CD14-positive monocyte (primary cell): ENCODE data around the gene MEGF6. TPM values are rescaled to one million over a fixed set of nuclear protein-coding genes. Genes with fewer than 3 reads are reported as not detected.

Experiments used
- DNase-seq, 3 donors: peaks; one replicate each; pipeline ENCODE4 v3.0.0-alpha.2; 2011 to 2022
- H2AFZ ChIP-seq: 2 replicates; pipeline ENCODE4 v1.6.0; 2012; ENCODE audit warnings: mild to moderate bottlenecking, low read depth, low read length, inconsistent platforms; ENCODE audit not compliant: insufficient read depth, poor library complexity, severe bottlenecking
- H3K27ac ChIP-seq, 2 donors: 1 replicate in 1 of 2; 2 replicates in 1 of 2; pipeline ENCODE4 v1.5.1; 2012 to 2013; ENCODE audit warnings: low read length in 2 of 2, control low read depth in 1 of 2, inconsistent platforms in 1 of 2, low read depth in 1 of 2, mild to moderate bottlenecking in 1 of 2
- H3K27me3 ChIP-seq, 2 donors: one replicate each; pipeline versions ENCODE4 v1.6.0 to v1.6.1; 2011 to 2013; ENCODE audit warnings: low read length in 2 of 2; ENCODE audit not compliant: control insufficient read depth in 2 of 2, insufficient read depth in 2 of 2
- H3K36me3 ChIP-seq, 2 donors: replicated peaks in 1 of 2; 1 replicate in 1 of 2; 2 replicates in 1 of 2; pipeline versions ENCODE4 v1.5.1 to v1.6.1; 2012 to 2013; ENCODE audit warnings: low read length in 2 of 2, control low read depth in 1 of 2, inconsistent platforms in 1 of 2, mild to moderate bottlenecking in 1 of 2; ENCODE audit not compliant: insufficient read depth in 2 of 2, control insufficient read depth in 1 of 2
- H3K4me1 ChIP-seq, 2 donors: 1 replicate in 1 of 2; 2 replicates in 1 of 2; pipeline versions ENCODE4 v1.5.1 to v1.6.1; 2012 to 2013; ENCODE audit warnings: low read length in 2 of 2, control low read depth in 1 of 2, inconsistent platforms in 1 of 2, mild to moderate bottlenecking in 1 of 2, moderate library complexity in 1 of 2; ENCODE audit not compliant: insufficient read depth in 2 of 2, control insufficient read depth in 1 of 2
- H3K4me2 ChIP-seq: replicated peaks from 2 replicates; pipeline ENCODE3; 2012; ENCODE audit warnings: low read length, moderate library complexity, mild to moderate bottlenecking; ENCODE audit not compliant: poor library complexity, severe bottlenecking; ENCODE audit errors: extremely low read depth
- H3K4me3 ChIP-seq, 3 experiments: fragments of 200-600 bp in 1 of 3; sonication (generic) in 1 of 3; replicated peaks in 1 of 3; 1 replicate in 2 of 3; 2 replicates in 1 of 3; pipeline ENCODE4 v1.5.1; 2011 to 2013; ENCODE audit warnings: low read length in 3 of 3, mild to moderate bottlenecking in 3 of 3, control low read depth in 2 of 3, low read depth in 2 of 3, inconsistent platforms in 1 of 3, moderate library complexity in 1 of 3
- H3K79me2 ChIP-seq: 2 replicates; pipeline ENCODE4 v1.6.0; 2012; ENCODE audit warnings: mild to moderate bottlenecking, control low read depth, inconsistent platforms, low read length, moderate library complexity; ENCODE audit not compliant: insufficient read depth
- H3K9ac ChIP-seq: 2 replicates; pipeline ENCODE4 v1.6.0; 2017; ENCODE audit warnings: low read length, mild to moderate bottlenecking; ENCODE audit not compliant: insufficient read depth, poor library complexity, severe bottlenecking
- H3K9me3 ChIP-seq, 2 donors: replicated peaks in 1 of 2; 1 replicate in 1 of 2; 2 replicates in 1 of 2; pipeline versions ENCODE4 v1.5.1 to v1.6.1; 2012 to 2013; ENCODE audit warnings: low read length in 2 of 2, control low read depth in 1 of 2; ENCODE audit not compliant: control insufficient read depth in 1 of 2, insufficient read depth in 1 of 2
- H4K20me1 ChIP-seq: 2 replicates; pipeline ENCODE4 v1.6.0; 2012; ENCODE audit warnings: mild to moderate bottlenecking, low read length, control low read depth, moderate library complexity; ENCODE audit not compliant: insufficient read depth
- H3K27ac Mint-ChIP-seq, 7 donors: one replicate each; pipeline ENCODE4 v1.8.0; 2020; ENCODE audit warnings: mild to moderate bottlenecking in 7 of 7, mixed read lengths in 7 of 7, moderate library complexity in 6 of 7, inconsistent platforms in 2 of 7
- H3K27me3 Mint-ChIP-seq, 3 donors: one replicate each; pipeline ENCODE4 v1.8.0; 2021 to 2022; ENCODE audit warnings: low read depth in 3 of 3, mild to moderate bottlenecking in 3 of 3, mixed read lengths in 3 of 3, moderate library complexity in 3 of 3, inconsistent platforms in 1 of 3
- H3K36me3 Mint-ChIP-seq, 2 donors: one replicate each; pipeline ENCODE4 v1.8.0; 2020; ENCODE audit warnings: mixed read lengths in 2 of 2, inconsistent platforms in 1 of 2, mild to moderate bottlenecking in 1 of 2
- H3K4me1 Mint-ChIP-seq: one replicate; pipeline ENCODE4 v1.8.0; 2020; ENCODE audit warnings: mild to moderate bottlenecking, mixed read lengths
- H3K4me3 Mint-ChIP-seq, 2 donors: one replicate each; pipeline ENCODE4 v1.8.0; 2020; ENCODE audit warnings: mild to moderate bottlenecking in 2 of 2, mixed read lengths in 2 of 2, moderate library complexity in 1 of 2
- H3K9me3 Mint-ChIP-seq, 7 donors: one replicate each; pipeline ENCODE4 v1.8.0; 2020 to 2022; ENCODE audit warnings: mixed read lengths in 7 of 7, mild to moderate bottlenecking in 6 of 7, moderate library complexity in 6 of 7, inconsistent platforms in 2 of 7
- CTCF ChIP-seq: fragments of 200-600 bp; IDR thresholded peaks from one replicate; pipeline ENCODE4 v1.8.0; 2022; ENCODE audit warnings: antibody characterized with exemption, mild to moderate bottlenecking
- WGBS: methylation state at CpG from one replicate; pipeline ENCODE4 v1.1.5; 2013; ENCODE audit warnings: missing lambda C conversion rate; ENCODE audit not compliant: insufficient coverage; 5-methylcytosine and 5-hydroxymethylcytosine counted together
- intact Hi-C, 2 donors: fragments of 100-400 bp; cut with micrococcal nuclease; formaldehyde crosslinking; loops; one replicate each; pipeline versions ENCODE4 v1.15.0 to v1.15.1; 2023
- polyA plus RNA-seq, 3 donors: library from polyadenylated mRNA; depleted of rRNA in 1 of 3; unstranded in 2 of 3; stranded (reverse) in 1 of 3; fragments of 300-500 nt in 2 of 3; fragments of >200 nt in 1 of 3; fragmentation: Illumina TruSeq in 2 of 3; gene quantifications; 1 replicate in 2 of 3; 2 replicates in 1 of 3; pipeline ENCODE4 v1.2.3, GENCODE V29; 2012 to 2021

The MEGF6 gene
- polyA plus RNA-seq, 3 donors: 0.39 to 3.8 (median 1.2) TPM

GRCh38 chr1:3631320-3632260 is 20.3 kb upstream of the MEGF6 start:
- Histone ChIP-seq H3K79me2 (no peaks in the 10 kb centered on the region), H2AFZ (no peak overlapping the region), H3K36me3 (peaks cover 81 to 93% of the 10 kb centered on the region in 2 donors), H3K27ac (no peak overlapping the region), H3K9ac (no peak overlapping the region), H3K4me3 (no peak overlapping the region), H3K9me3 (no peaks in the 10 kb centered on the region), H3K4me1 (peaks cover 10 to 15% of the 10 kb centered on the region in 2 donors), H4K20me1 (no peaks in the 10 kb centered on the region), H3K27me3 (no peaks in the 10 kb centered on the region), H3K4me2 (no peak overlapping the region)
- Mint-ChIP-seq H3K36me3 (peaks cover 70 to 92% of the 10 kb centered on the region in 2 donors), H3K27ac (no peak overlapping the region), H3K27me3 (peaks cover 0 to 2% (median 2%) of the 10 kb centered on the region in 3 donors), H3K4me3 (no peak overlapping the region), H3K4me1 (peaks cover 8% of the 10 kb centered on the region), H3K9me3 (no peaks in the 10 kb centered on the region)
- WGBS: 97% methylated on average over 28 of the region's 36 CpGs
- intact Hi-C loops: no loop called here
- no peak for DNase-seq
- no peak for TF ChIP-seq CTCF

DNA sequence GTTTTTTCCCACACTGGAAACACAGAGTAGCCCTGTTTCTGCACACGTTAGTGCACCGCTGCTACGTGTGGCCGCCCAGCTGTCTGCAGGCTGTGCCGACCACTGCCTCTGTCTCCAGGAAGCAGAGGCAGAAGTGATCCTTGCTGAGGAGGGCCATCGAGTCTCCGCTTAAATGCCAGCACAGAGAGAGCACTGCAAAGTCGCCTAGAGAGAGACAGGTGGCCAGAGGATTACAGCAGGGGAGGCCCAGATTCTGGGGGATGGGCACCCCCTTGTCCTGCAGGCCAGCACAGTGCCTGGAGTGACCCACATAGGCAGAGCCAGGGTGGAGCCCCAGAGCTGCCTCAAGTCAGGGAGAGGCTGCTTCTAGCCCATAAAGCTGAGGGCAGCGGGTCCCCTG is 19.6 kb upstream of the MEGF6 start:
- H3K4me3 Mint-ChIP-seq: no peak overlapping the region
- Histone ChIP-seq H3K9me3 (no peaks in the 10 kb centered on the region), H3K9ac (no peak overlapping the region), H3K4me1 (peaks cover 12 to 17% of the 10 kb centered on the region in 2 donors), H4K20me1 (no peaks in the 10 kb centered on the region), H3K27me3 (no peaks in the 10 kb centered on the region), H3K27ac (peak overlapping the region in 1 of 2 donors; percentile 52), H3K36me3 (peaks cover 74 to 86% of the 10 kb centered on the region in 2 donors), H2AFZ (no peak overlapping the region), H3K4me3 (no peak overlapping the region), H3K4me2 (no peak overlapping the region), H3K79me2 (peaks cover 4% of the 10 kb centered on the region)
- no peak for DNase-seq
- no peak overlapping the region for H3K27ac Mint-ChIP-seq
- no peak for TF ChIP-seq CTCF
- no peaks in the 10 kb centered on the region for H3K9me3 Mint-ChIP-seq
- peaks cover 0 to 3% (median 2%) of the 10 kb centered on the region in 3 donors for H3K27me3 Mint-ChIP-seq
- intact Hi-C loops: no loop called here
- 84% methylated on average over 9 of the region's 9 CpGs for WGBS
- peaks cover 66 to 92% of the 10 kb centered on the region in 2 donors for H3K36me3 Mint-ChIP-seq
- H3K4me1 Mint-ChIP-seq: peaks cover 12% of the 10 kb centered on the region
